HG03460 (cell line): Measurements from ENCODE around the gene PCP4L1.

Experiments used
- ATAC-seq: cut with Tn5 transposase; IDR thresholded peaks from one replicate; pipeline ENCODE4 v1.9.1; 2021; ENCODE audit not compliant: unreplicated experiment

PCP4L1 gene

GRCh38 chr1:161265305-161265704 lies 6.8 kb downstream of the PCP4L1 start:
- no peak for ATAC-seq

- no peak for ATAC-seq
Observed at GRCh38 chr1:161266202-161266601, 7.7 kb downstream of the PCP4L1 start.

GRCh38 chr1:161266836-161267235 lies 8.3 kb downstream of the PCP4L1 start:
- no peak for ATAC-seq

GRCh38 chr1:161267321-161267720 lies 8.8 kb downstream of the PCP4L1 start:
- ATAC-seq = no peak

GRCh38 chr1:161273402-161273801 lies 14.9 kb downstream of the PCP4L1 start:
- ATAC-seq = no peak

- ATAC-seq = no peak
Observed at GRCh38 chr1:161274874-161275273, 16.3 kb downstream of the PCP4L1 start.

- ATAC-seq = no peak
Observed at GRCh38 chr1:161282991-161283390, 24.4 kb downstream of the PCP4L1 start.

GRCh38 chr1:161285113-161285512 lies 26.6 kb downstream of the PCP4L1 start:
- no peak for ATAC-seq

- no peak for ATAC-seq
Observed at GRCh38 chr1:161285521-161285920, 27.0 kb downstream of the PCP4L1 start.

GRCh38 chr1:161287482-161288054 lies 29.0 kb downstream of the PCP4L1 start:
- no peak for ATAC-seq

- no peak for ATAC-seq
Observed at GRCh38 chr1:161290779-161291178, 32.2 kb downstream of the PCP4L1 start.

GRCh38 chr1:161297415-161297814 lies 38.9 kb downstream of the PCP4L1 start:
- no peak for ATAC-seq

GRCh38 chr1:161298116-161298515 lies 39.6 kb downstream of the PCP4L1 start:
- peak; percentile 68 for ATAC-seq

- no peak for ATAC-seq
Observed at GRCh38 chr1:161299347-161299746, 40.8 kb downstream of the PCP4L1 start.

GRCh38 chr1:161300478-161300877 lies 41.9 kb downstream of the PCP4L1 start:
- ATAC-seq = no peak

- no peak for ATAC-seq
Observed at GRCh38 chr1:161304927-161305866, 46.7 kb downstream of the PCP4L1 start.

GRCh38 chr1:161305867-161306519 lies 47.4 kb downstream of the PCP4L1 start:
- peak; percentile 86 for ATAC-seq

- ATAC-seq = no peak
Observed at GRCh38 chr1:161307230-161307768, 48.8 kb downstream of the PCP4L1 start.

- no peak for ATAC-seq
Observed at GRCh38 chr1:161307892-161308638, 49.5 kb downstream of the PCP4L1 start.

- no peak for ATAC-seq
Observed at GRCh38 chr1:161309868-161310267, 51.3 kb downstream of the PCP4L1 start, which contains the start of gene MPZ. Gene MPZ (minus strand): TSS chr1:161309968. CDS start chr1:161309905, 63 bp downstream.
